ENCODE measurements around the gene USP34.

GRCh38 chr2:61368687-61369665, 101.9 kb downstream of the USP34 start:
- TF ChIP-seq CTCF (IDR thresholded peaks at IDR 0.05): no peak
- TF ChIP-seq POLR2AphosphoS5 (IDR thresholded peaks at IDR 0.05; ENCODE audit: low read depth, low read length): no peak
- TF ChIP-seq REST (IDR thresholded peaks at IDR 0.05; ENCODE audit: insufficient read depth in 1 of 2, low read depth in 2 of 2, low read length in 1 of 2): no peak
- no peak for TF ChIP-seq TCF7L2 (IDR thresholded peaks at IDR 0.05; ENCODE audit: low read depth, low read length)
- no peak for TF ChIP-seq SIN3A (IDR thresholded peaks at IDR 0.05; ENCODE audit: borderline replicate concordance, insufficient read depth, low read depth, low read length)
